GM10266 (cell line): ENCODE measurements around the gene CHTF8.

Experiments
- DNase-seq: peaks from one replicate; pipeline ENCODE4 v3.0.0; 2012; ENCODE audit errors: extremely low spot score
- TF ChIP-seq, protein P1 (sequence below): IDR thresholded peaks from 2 replicates; pipeline ENCODE4 v1.5.1; 2012; ENCODE audit warnings: mild to moderate bottlenecking, low read depth; ENCODE audit not compliant: control insufficient read depth, insufficient read depth; ENCODE audit errors: missing control alignments

Gene CHTF8

DNA sequence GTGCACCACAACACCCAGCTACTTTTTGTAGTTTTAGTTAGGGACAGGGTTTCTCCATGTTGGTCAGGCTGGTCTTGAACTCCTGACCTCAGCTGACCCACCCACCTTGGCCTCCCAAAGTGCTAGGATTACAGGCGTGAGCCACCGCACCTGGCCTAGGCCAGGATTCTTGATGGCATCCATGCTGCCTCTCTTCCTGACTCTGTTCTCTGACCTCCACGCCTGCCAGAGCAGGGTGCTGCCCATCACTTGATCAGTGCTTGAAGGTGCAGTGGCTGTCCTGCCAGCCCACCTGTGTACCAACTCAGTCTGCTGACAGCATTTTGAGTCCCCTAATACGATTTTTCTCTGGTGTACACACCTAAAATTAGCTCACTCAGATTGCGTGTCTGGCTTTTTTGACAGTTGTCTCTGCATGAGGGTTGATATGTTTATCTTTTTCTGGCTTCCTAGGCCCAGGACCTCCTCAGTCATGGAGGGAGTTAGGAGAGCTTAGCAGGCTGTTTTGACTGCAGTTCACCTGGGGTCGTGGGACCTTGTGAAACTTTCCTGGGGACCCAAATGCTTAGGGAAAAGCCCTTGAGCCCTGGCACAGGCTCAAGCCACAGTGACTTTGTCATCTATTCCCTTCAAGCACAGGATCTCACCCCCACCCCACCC lies 21.0 kb downstream of the CHTF8 start:
- no peak for DNase-seq
- TF ChIP-seq, protein P1, sequence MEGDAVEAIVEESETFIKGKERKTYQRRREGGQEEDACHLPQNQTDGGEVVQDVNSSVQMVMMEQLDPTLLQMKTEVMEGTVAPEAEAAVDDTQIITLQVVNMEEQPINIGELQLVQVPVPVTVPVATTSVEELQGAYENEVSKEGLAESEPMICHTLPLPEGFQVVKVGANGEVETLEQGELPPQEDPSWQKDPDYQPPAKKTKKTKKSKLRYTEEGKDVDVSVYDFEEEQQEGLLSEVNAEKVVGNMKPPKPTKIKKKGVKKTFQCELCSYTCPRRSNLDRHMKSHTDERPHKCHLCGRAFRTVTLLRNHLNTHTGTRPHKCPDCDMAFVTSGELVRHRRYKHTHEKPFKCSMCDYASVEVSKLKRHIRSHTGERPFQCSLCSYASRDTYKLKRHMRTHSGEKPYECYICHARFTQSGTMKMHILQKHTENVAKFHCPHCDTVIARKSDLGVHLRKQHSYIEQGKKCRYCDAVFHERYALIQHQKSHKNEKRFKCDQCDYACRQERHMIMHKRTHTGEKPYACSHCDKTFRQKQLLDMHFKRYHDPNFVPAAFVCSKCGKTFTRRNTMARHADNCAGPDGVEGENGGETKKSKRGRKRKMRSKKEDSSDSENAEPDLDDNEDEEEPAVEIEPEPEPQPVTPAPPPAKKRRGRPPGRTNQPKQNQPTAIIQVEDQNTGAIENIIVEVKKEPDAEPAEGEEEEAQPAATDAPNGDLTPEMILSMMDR, result no peak

DNA sequence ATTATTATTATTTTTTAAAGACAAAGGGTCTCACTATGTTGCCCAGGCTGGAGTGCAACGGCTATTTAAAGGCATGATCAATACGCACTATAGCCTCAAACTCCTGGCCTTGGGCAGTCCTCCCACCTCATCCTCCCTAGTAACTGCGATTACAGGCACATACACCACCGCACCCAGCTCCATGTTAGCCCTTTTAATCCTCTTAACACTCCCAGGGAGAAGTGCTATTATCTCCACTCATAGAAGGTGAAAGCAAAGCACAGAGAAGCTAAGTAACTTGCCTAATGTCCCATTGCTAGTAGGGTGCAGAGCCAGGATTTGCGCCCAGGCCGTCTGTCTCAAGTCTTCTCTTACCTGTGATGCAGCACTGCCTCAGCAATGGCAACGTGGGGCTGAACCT lies 22.0 kb downstream of the CHTF8 start:
- no peak for DNase-seq
- TF ChIP-seq, protein P1, result no peak

DNA sequence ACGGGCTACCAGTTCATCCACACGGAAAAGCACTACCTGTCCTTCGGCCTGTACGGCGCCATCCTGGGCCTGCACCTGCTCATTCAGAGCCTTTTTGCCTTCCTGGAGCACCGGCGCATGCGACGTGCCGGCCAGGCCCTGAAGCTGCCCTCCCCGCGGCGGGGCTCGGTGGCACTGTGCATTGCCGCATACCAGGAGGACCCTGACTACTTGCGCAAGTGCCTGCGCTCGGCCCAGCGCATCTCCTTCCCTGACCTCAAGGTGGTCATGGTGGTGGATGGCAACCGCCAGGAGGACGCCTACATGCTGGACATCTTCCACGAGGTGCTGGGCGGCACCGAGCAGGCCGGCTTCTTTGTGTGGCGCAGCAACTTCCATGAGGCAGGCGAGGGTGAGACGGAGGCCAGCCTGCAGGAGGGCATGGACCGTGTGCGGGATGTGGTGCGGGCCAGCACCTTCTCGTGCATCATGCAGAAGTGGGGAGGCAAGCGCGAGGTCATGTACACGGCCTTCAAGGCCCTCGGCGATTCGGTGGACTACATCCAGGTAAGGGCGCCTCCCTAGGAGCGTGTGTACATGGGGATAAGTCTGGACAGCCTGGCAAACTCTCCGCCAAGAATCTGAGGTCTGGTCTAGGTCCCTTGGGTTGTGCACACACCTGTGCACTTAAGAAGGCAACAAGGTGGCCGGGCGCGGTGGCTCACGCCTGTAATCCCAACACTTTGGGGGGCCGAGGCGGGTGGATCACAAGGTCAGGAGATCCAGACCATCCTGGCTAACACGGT lies 22.7 kb downstream of the CHTF8 start:
- TF ChIP-seq, protein P1, result no peak
- DNase-seq, result no peak

DNA sequence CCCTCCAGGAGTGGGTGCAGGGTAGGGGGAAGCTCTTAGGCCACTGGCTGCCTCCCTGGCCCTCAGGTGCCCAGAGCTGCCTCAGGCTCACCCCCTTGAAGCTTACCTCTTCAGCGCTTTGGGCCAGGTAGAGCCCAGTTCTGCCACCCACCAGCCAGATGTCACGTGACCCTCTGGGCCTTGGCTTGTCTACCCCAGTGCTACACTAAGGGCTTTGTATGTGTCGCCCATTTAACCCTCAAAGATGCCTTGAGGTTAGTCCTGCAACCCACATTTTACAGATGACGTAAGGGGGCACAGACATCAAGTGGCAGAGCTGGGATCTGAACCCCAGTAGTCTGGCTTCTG lies 23.5 kb downstream of the CHTF8 start:
- no peak for DNase-seq
- TF ChIP-seq, protein P1, result no peak

DNA sequence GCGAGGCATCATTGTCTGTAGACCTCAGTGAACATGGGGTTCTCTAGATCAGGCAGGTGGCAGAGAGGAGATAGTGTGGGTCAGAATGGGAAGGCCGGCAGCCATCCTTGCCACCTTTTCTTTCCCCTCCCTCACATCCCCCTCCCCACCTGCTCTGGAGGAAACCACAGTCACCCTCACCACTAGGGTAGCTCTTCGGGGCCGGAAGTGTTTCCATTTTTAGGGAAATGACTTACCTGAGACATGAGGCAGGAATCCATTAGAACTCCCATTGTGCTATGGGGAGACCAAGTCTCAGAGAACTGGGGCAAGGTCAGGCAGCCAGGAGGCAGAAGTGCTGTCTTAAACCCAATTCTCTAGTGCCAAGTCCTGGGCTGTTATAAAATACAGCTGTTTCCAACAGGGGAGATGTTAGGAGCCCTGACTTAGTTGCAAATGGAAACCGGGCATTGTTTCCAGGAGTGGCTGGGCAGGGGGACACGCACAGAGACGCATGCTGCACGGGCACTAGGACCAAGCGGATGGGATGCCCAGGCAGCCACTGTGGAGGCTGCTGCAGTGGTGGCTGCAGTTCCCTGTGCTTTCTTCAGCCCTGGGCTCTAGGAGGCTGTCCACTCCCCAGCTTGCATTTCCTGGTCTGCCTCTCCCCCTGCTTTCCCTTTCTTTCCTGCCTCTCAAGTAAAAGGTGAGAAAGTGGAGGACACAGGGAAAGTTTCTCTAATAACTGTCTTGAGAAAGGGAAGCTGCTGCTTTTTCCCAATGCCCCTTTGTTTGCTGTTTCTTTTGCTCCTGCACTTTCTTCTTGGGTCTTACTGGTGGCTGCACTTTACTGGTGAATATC lies 24.1 kb downstream of the CHTF8 start:
- peak; percentile 41 for DNase-seq
- TF ChIP-seq, protein P1, result no peak

DNA sequence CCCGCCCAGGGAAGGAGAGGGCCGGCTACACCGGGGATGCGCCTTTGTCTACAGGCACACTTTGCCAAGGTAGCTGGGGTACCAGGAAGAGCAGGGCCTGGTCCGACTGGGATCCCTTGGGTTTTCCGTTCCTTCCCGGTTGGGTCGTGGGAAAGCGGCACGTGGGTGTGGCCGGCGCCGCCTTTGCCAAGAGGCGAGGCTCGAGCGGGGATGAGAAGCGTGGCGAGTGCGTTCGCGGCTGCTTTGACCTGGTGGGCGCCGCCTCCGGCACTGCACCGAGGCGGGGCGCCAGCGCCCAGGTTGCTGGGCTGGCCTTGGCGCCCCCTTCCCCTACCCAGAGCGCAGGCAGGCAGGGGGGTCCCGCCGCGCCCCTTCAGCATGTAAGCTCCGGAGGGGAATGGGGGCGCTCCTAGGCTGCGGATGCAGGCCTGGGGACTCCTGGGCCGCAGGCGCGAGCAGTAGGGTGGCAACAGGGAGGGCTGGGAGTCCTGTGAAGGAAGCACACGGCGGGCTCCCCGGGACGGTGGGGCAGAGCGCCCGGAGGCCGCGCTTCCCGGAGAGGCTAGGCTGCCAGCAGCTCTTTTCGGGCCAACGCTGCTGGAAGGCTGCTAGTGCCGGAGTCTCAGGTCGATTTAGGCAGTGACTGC lies 24.9 kb downstream of the CHTF8 start:
- TF ChIP-seq, protein P1, result no peak
- DNase-seq, result peak; percentile 44
